ENCODE results near the gene NAXD.

Gene NAXD

DNA sequence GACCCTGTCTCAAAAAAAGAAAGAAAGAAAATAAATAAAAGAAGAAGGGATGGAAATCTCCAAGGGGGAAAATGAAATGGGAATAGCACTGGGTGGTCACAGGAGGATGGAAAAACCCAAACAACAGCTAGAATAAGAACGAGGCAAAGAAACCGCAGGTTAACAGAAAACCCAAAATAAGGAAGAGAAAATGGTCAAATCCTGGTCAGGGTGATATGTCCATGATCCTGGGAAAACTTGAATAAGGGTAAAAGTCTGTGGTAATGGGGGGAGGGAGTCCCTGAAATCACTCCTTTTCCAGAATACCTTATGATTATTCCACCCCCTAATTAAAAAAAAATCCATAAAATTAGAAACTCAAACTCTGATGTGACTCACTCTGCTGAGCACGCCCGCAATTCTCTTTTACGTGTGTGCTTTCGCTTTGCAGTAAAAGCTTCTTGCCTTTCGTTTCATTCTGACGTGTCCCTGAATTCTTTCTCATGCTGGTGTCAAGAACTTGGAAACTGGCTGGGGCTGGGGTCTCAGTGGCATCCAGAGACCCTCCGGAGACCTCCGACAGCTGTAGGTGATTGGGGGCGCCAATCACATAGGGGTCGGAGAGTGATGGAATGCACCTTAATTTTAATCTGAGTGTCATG is 4.3 kb upstream of the NAXD start:
- ChIA-PET POLR2A (interaction anchor here (0.5 to 1.2 kb wide), 2 partner anchors 68 to 104 kb away, joined by 4 to 6 read pairs; no protein-coding TSS in a partner anchor), CTCF (interaction anchor here (0.8 kb wide), 1 partner anchor 18 kb away, joined by 3 read pairs; no protein-coding TSS in a partner anchor)
- H3K36me3 ChIP-seq (ENCODE audit: control insufficient read depth in 2 of 2, insufficient read depth in 1 of 2, low read length in 2 of 2) = no peaks in the 10 kb centered on the region
- peak; percentile 56 for TF ChIP-seq PRDM1 (tag by site-specific recombination; IDR thresholded peaks at IDR 0.05)
- no peak for TF ChIP-seq ZNF146 (tag by site-specific recombination; IDR thresholded peaks at IDR 0.05)
- H3K4me3 ChIP-seq (ENCODE audit: low read depth, low read length) = no peak overlapping the region; the same call in 1 of the 2 replicates
- H3K27ac ChIP-seq (ENCODE audit: extremely low read depth, low read depth, low read length) = no peak overlapping the region
- no peaks in the 10 kb centered on the region for H3K4me1 ChIP-seq (ENCODE audit: control insufficient read depth, insufficient read depth, low read length)
- H3K9me3 ChIP-seq (ENCODE audit: control insufficient read depth, insufficient read depth, low read depth, low read length) = no peaks in the 10 kb centered on the region

DNA sequence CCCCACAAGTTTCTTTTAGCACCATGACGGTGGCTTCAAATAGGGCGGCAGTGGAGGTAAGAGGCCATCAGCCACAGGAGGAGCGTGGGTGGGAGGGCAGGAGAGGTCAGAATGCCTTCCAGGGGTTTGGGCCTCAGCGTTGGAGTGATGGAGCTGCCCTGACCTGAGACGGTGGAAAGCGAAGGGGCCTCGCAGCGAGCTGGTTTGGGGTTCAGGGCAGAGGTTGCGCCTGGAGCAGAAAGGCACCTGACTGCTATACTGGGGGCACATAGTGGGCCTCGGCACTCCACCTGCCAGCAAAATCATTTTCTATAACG is 382 bp upstream of the NAXD start:
- H3K36me3 ChIP-seq (ENCODE audit: control insufficient read depth in 2 of 2, insufficient read depth in 1 of 2, low read length in 2 of 2) = no peaks in the 10 kb centered on the region
- H3K4me3 ChIP-seq (ENCODE audit: low read depth, low read length) = peak overlapping the region; percentile 27
- TF ChIP-seq ZEB2 (tag by site-specific recombination; IDR thresholded peaks at IDR 0.05) (no peak), ZNF335 (tag by site-specific recombination; conservative IDR thresholded peaks at IDR 0.05) (0 out of 2 replicates have a peak, but pooled peaks have one; percentile 26)
- no peaks in the 10 kb centered on the region for H3K4me1 ChIP-seq (ENCODE audit: control insufficient read depth, insufficient read depth, low read length)
- H3K27ac ChIP-seq (ENCODE audit: extremely low read depth, low read depth, low read length) = peak overlapping the region; percentile 69; the same call in 1 of the 2 replicates
- ChIA-PET POLR2A (interaction anchor here (0.7 to 2.0 kb wide), 10 partner anchors 10 to 300 kb away, joined by 3 to 19 read pairs (median 4); partner anchors contain the start of gene ANKRD10), CTCF (interaction anchor here (0.7 kb wide), 1 partner anchor 48 kb away, joined by 4 read pairs; no protein-coding TSS in a partner anchor)
- no peaks in the 10 kb centered on the region for H3K9me3 ChIP-seq (ENCODE audit: control insufficient read depth, insufficient read depth, low read depth, low read length)

DNA sequence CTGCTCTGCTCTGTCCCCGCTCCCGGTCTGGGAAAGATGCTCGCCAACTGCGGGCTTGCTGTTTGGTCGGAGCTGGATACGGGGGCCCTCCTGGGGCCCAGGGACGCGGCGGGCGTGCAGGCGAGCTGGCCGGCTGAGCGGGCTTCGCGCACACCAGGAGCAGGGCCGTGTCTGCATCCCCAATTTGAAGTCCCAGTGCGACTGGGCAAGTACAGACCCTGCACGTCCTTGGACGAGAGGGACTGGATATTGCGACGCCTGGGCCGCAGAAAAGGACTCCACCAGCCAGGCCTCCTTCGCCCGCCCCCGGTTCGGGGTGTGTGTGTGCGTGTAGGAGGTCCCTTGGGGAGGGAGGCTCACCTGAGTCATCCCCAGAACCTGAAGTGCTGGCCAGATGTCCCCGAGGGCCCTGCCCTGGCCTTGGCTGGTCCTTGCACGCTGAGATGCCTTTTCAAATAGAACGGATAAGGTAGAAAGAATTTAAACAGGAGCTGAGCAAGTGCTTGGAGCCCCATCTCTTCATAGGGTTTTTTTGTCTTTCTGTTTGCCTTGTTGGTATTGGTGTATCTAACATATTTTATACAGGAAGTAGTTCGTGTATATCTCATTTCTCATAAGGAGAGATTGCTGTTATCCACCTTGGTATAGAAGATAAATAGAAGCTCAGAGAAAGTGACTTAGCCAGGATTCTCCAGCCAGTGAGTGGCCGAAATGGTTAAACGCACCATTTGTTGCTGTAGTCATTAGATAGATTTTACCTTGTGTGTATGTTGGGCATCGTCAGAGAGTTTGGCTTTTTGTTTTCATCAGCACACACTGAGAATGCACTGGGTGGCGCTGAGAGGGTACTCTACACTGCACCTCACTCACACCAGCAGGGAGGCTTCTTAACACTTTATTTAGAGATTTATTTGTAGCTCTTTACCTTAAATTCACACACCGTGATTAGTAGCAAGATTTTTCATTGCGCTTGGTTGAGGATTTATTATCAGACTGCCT is 1.1 kb downstream of the NAXD start:
- ChIA-PET CTCF (interaction anchor here (0.6 to 1.1 kb wide), 4 partner anchors 202 to 1103 kb away, joined by 3 read pairs; no protein-coding TSS in a partner anchor), POLR2A (interaction anchor here (1.1 to 2.0 kb wide), 5 partner anchors 15 to 99 kb away, joined by 3 to 19 read pairs (median 4); partner anchors contain the start of gene RAB20)
- peak overlapping the region; percentile 69 for H3K27ac ChIP-seq (ENCODE audit: extremely low read depth, low read depth, low read length)
- TF ChIP-seq ZFP37 (tag by site-specific recombination; IDR thresholded peaks at IDR 0.05) = peak; percentile 72
- TF ChIP-seq ZNF600 (tag by site-specific recombination; IDR thresholded peaks at IDR 0.05) = peak; percentile 70
- TF ChIP-seq SP2 (tag by site-specific recombination; IDR thresholded peaks at IDR 0.05) = peak; percentile 77
- no peak for TF ChIP-seq ZNF677 (tag by site-specific recombination; IDR thresholded peaks at IDR 0.05)
- TF ChIP-seq ZNF837 (tag by site-specific recombination; IDR thresholded peaks at IDR 0.05) = no peak
- TF ChIP-seq GLIS2 (tag by site-specific recombination; IDR thresholded peaks at IDR 0.05) = peak; percentile 64
- TF ChIP-seq ZFP3 (tag by site-specific recombination; IDR thresholded peaks at IDR 0.05; ENCODE audit: low read depth) = peak; percentile 52; the same call in 1 of the 2 replicates
- 0 out of 2 replicates have a peak, but pooled peaks have one; percentile 42 for TF ChIP-seq WT1 (tag by site-specific recombination; IDR thresholded peaks at IDR 0.05)
- TF ChIP-seq, protein P1, sequence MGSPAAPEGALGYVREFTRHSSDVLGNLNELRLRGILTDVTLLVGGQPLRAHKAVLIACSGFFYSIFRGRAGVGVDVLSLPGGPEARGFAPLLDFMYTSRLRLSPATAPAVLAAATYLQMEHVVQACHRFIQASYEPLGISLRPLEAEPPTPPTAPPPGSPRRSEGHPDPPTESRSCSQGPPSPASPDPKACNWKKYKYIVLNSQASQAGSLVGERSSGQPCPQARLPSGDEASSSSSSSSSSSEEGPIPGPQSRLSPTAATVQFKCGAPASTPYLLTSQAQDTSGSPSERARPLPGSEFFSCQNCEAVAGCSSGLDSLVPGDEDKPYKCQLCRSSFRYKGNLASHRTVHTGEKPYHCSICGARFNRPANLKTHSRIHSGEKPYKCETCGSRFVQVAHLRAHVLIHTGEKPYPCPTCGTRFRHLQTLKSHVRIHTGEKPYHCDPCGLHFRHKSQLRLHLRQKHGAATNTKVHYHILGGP (tag by site-specific recombination; IDR thresholded peaks at IDR 0.05) = no peak
- TF ChIP-seq, protein P2, sequence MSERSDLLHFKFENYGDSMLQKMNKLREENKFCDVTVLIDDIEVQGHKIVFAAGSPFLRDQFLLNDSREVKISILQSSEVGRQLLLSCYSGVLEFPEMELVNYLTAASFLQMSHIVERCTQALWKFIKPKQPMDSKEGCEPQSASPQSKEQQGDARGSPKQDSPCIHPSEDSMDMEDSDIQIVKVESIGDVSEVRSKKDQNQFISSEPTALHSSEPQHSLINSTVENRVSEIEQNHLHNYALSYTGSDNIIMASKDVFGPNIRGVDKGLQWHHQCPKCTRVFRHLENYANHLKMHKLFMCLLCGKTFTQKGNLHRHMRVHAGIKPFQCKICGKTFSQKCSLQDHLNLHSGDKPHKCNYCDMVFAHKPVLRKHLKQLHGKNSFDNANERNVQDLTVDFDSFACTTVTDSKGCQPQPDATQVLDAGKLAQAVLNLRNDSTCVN (tag by site-specific recombination; optimal IDR thresholded peaks at IDR 0.05) = peak; percentile 80
- TF ChIP-seq ZNF585B (tag by site-specific recombination; IDR thresholded peaks at IDR 0.05) = no peak
- TF ChIP-seq ZBTB1 (tag by site-specific recombination; IDR thresholded peaks at IDR 0.05) = no peak
- TF ChIP-seq, protein P3, sequence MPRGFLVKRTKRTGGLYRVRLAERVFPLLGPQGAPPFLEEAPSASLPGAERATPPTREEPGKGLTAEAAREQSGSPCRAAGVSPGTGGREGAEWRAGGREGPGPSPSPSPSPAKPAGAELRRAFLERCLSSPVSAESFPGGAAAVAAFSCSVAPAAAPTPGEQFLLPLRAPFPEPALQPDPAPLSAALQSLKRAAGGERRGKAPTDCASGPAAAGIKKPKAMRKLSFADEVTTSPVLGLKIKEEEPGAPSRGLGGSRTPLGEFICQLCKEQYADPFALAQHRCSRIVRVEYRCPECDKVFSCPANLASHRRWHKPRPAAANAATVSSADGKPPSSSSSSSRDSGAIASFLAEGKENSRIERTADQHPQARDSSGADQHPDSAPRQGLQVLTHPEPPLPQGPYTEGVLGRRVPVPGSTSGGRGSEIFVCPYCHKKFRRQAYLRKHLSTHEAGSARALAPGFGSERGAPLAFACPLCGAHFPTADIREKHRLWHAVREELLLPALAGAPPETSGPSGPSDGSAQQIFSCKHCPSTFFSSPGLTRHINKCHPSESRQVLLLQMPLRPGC (tag by site-specific recombination; IDR thresholded peaks at IDR 0.05) = 0 out of 2 replicates have a peak, but pooled peaks have one; percentile 26
- no peak for TF ChIP-seq ZBTB17 (tag by site-specific recombination; IDR thresholded peaks at IDR 0.05)
- peak; percentile 18; the same call in 1 of the 2 replicates for TF ChIP-seq KLF1 (tag by site-specific recombination; IDR thresholded peaks at IDR 0.05)
- peak; percentile 62 for TF ChIP-seq PRDM1 (tag by site-specific recombination; IDR thresholded peaks at IDR 0.05)
- TF ChIP-seq ZIC2 (tag by site-specific recombination; IDR thresholded peaks at IDR 0.05) = peak; percentile 6; the same call in 1 of the 2 replicates
- peak; percentile 69 for TF ChIP-seq SP3 (tag by site-specific recombination; IDR thresholded peaks at IDR 0.05)
- TF ChIP-seq, protein P4, sequence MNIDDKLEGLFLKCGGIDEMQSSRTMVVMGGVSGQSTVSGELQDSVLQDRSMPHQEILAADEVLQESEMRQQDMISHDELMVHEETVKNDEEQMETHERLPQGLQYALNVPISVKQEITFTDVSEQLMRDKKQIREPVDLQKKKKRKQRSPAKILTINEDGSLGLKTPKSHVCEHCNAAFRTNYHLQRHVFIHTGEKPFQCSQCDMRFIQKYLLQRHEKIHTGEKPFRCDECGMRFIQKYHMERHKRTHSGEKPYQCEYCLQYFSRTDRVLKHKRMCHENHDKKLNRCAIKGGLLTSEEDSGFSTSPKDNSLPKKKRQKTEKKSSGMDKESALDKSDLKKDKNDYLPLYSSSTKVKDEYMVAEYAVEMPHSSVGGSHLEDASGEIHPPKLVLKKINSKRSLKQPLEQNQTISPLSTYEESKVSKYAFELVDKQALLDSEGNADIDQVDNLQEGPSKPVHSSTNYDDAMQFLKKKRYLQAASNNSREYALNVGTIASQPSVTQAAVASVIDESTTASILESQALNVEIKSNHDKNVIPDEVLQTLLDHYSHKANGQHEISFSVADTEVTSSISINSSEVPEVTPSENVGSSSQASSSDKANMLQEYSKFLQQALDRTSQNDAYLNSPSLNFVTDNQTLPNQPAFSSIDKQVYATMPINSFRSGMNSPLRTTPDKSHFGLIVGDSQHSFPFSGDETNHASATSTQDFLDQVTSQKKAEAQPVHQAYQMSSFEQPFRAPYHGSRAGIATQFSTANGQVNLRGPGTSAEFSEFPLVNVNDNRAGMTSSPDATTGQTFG (tag by site-specific recombination; IDR thresholded peaks at IDR 0.05; ENCODE audit: borderline replicate concordance) = no peak

More for the DNA sequence above, 1.1 kb downstream of the NAXD start:
- H3K4me3 ChIP-seq (ENCODE audit: low read depth, low read length) = peak overlapping the region; percentile 94
- H3K4me1 ChIP-seq (ENCODE audit: control insufficient read depth, insufficient read depth, low read length) = no peaks in the 10 kb centered on the region
- H3K36me3 ChIP-seq (ENCODE audit: control insufficient read depth in 2 of 2, insufficient read depth in 1 of 2, low read length in 2 of 2) = no peaks in the 10 kb centered on the region
- H3K9me3 ChIP-seq (ENCODE audit: control insufficient read depth, insufficient read depth, low read depth, low read length) = no peaks in the 10 kb centered on the region
